ENCODE data around the gene IL12RB2.
A peak's percentile ranks its signal among the peaks of the same experiment; 100 is the strongest.
"Not testable (repeated sequence)": the region's sequence is repeated elsewhere in the genome, so short reads cannot be mapped to it uniquely, and the experiment has no call there.

IL12RB2 gene

GRCh38 chr1:67399199-67399993 is 91.7 kb downstream of the IL12RB2 start:
- no peak for DNase-seq (ENCODE audit: low read depth)

GRCh38 chr1:67400029-67400786 is 92.5 kb downstream of the IL12RB2 start:
- DNase-seq (ENCODE audit: low read depth) = not testable (repeated sequence)

GRCh38 chr1:67401443-67401842 is 93.8 kb downstream of the IL12RB2 start:
- DNase-seq (ENCODE audit: low read depth) = no peak

- DNase-seq (ENCODE audit: low read depth) = no peak
These were observed 96.5 kb downstream of the IL12RB2 start for GRCh38 chr1:67404212-67404620.

GRCh38 chr1:67405473-67406245 is 98.0 kb downstream of the IL12RB2 start:
- no peak for DNase-seq (ENCODE audit: low read depth)

GRCh38 chr1:67407498-67407897 is 99.8 kb downstream of the IL12RB2 start:
- no peak for DNase-seq (ENCODE audit: low read depth)

- DNase-seq (ENCODE audit: low read depth) = no peak
These were observed 100.5 kb downstream of the IL12RB2 start for GRCh38 chr1:67408148-67408547.

- DNase-seq (ENCODE audit: low read depth) = not testable (repeated sequence)
These were observed 105.4 kb downstream of the IL12RB2 start for GRCh38 chr1:67413101-67413500.

- DNase-seq (ENCODE audit: low read depth) = no peak
These were observed 106.9 kb downstream of the IL12RB2 start for GRCh38 chr1:67414574-67414973.

GRCh38 chr1:67415041-67415440 is 107.4 kb downstream of the IL12RB2 start:
- no peak for DNase-seq (ENCODE audit: low read depth)

GRCh38 chr1:67417733-67418132 is 110.1 kb downstream of the IL12RB2 start:
- not testable (repeated sequence) for DNase-seq (ENCODE audit: low read depth)

GRCh38 chr1:67418839-67419586 is 111.3 kb downstream of the IL12RB2 start:
- DNase-seq (ENCODE audit: low read depth) = no peak

- no peak for DNase-seq (ENCODE audit: low read depth)
These were observed 113.3 kb downstream of the IL12RB2 start for GRCh38 chr1:67420835-67421492.

GRCh38 chr1:67427465-67427864 is 119.8 kb downstream of the IL12RB2 start:
- DNase-seq (ENCODE audit: low read depth) = no peak

GRCh38 chr1:67427947-67428346 is 120.3 kb downstream of the IL12RB2 start:
- no peak for DNase-seq (ENCODE audit: low read depth)

GRCh38 chr1:67429011-67429527 is 121.4 kb downstream of the IL12RB2 start:
- peak; percentile 30 for DNase-seq (ENCODE audit: low read depth)

GRCh38 chr1:67429528-67430357 is 122.1 kb downstream of the IL12RB2 start:
- DNase-seq (ENCODE audit: low read depth) = peak; percentile 13

GRCh38 chr1:67430358-67431155 is 122.9 kb downstream of the IL12RB2 start, which contains the start of gene SERBP1:
SERBP1 (minus strand) TSS chr1:67430402; CDS start chr1:67430300, 102 bp downstream.
- peak; percentile 84 for DNase-seq (ENCODE audit: low read depth)

GRCh38 chr1:67431156-67431765 is 123.6 kb downstream of the IL12RB2 start:
- DNase-seq (ENCODE audit: low read depth) = no peak
